Measurements from ENCODE around the gene ELOVL7.
A peak's percentile ranks its signal among the peaks of the same experiment; 100 is the strongest.
"Not testable (repeated sequence)": the region's sequence is repeated elsewhere in the genome, so short reads cannot be mapped to it uniquely, and the experiment has no call there.

The ELOVL7 gene

DNA sequence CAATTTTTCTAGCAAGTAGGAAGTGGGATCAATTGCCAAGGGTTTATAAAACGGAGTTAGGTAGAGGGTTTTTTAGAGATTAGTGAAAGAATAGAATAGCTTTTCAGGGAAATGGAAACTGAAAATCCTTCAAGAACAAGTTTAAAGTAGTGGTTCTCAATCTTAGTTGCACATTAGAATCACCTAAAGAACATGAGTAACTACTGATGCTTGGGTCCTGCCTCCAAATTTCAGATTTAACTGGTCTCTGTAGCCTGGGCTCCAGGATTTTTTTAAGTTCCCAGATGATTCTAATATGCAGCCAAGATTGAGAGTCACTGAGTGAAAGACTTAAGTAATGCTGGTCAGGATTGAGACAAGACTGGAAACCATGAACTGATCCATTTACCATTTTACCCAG, 20.5 kb downstream of the ELOVL7 start:
- no peak for TF ChIP-seq JUND (IDR thresholded peaks at IDR 0.05; ENCODE audit: low read depth)
- in situ Hi-C loops (cut with HindIII; ENCODE audit: low pct_unique_long_range_greater_than_20kb, low sequenced_read_pairs) = no loop called here
- DNase-seq (ENCODE audit: low read depth in 1 of 2, low spot score in 1 of 2) = no peak

DNA sequence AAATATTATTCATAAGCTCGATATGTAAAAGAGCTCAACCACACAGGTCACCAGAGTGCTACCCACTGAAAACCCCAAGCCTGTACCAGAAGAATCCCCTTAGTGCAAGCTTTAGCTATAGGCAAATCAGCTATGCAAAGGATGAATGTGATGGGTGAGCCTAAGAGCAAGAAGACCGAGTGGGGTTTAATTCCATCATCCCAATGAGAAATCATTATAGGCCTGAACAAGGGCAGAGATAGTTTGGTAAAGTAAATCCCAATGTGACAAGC, 21.8 kb downstream of the ELOVL7 start:
- TF ChIP-seq JUND (IDR thresholded peaks at IDR 0.05; ENCODE audit: low read depth) = no peak
- DNase-seq (ENCODE audit: low read depth in 1 of 2, low spot score in 1 of 2) = no peak
- in situ Hi-C loops (cut with HindIII; ENCODE audit: low pct_unique_long_range_greater_than_20kb, low sequenced_read_pairs) = no loop called here

DNA sequence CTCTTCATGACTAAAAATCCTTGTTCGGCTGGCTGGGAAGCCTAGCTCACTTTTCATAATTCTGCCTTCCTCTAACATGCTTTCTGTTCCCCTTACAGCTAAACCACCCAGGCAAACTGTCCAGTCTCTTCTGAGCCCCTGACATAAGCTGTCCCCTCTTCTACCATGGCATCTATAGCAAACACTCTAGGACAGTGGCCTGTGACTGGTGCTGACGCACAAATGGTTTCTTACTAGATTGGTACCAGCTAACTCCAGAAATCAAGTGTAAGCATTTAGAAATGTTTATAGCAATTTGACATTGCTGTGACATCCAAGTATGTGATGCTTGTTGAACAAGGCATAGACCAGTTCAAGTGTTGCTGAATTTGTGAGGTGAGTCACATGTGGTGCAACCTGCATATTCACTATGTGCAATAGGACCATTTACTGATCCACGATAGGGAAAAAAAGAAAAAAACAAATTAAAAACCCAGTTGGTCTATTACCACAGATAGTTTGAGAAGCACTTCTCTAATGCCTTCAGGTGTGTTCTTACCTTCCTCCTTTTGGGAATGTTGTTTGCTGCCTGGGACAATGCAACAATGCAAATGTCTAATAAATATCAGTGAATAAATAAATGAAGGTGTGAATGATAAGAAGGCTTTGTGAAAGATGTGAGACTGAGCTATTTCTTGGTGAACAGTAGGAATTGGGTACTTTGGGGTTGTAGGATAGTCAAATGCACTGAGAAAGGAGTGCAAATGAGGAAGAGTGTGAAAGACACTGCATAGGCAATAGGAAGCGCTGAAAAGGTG, 22.4 kb downstream of the ELOVL7 start:
- TF ChIP-seq JUND (IDR thresholded peaks at IDR 0.05; ENCODE audit: low read depth) = no peak
- DNase-seq (ENCODE audit: low read depth in 1 of 2, low spot score in 1 of 2) = no peak
- in situ Hi-C loops (cut with HindIII; ENCODE audit: low pct_unique_long_range_greater_than_20kb, low sequenced_read_pairs) = no loop called here

DNA sequence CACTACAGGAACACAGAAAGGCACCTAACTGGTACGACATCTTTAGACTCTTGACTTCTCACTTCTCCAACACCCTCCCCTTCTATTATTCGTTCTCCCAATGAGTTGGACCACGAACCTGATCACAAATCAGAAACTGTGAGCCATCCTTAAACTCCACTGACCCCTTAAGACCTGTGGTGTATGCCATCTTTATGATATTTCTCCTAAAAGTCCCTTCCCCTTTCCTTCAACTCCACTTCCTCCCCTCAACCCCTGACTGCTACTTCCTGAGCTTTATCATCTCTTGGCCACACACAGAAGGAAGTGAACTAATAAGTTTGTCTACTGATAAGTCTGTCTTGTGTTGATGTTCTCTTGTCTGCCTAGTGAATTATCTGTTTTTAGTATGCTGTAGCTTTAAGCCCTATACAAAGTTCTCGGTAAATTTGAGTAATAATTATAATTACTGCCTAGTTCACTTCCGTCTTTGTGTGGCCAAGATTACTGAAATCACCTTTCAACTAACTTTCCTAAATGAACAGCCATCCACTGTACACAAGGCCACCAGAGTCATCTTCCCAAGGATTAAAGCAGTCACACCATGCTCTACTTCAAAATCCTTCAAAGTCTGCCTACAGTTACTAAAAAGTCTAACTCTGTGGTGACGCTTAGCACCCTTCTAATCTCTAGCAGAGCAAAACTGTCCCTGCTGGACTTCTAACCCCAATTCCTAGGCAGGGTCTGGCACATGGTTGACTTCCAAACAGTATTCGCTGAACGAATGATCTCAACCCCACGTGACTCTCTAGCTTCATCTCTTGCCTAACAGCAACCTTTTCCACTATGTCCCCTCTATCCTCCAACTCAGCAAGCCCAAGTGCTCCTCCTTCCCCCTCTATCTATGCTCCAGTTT, 23.2 kb downstream of the ELOVL7 start:
- in situ Hi-C loops (cut with HindIII; ENCODE audit: low pct_unique_long_range_greater_than_20kb, low sequenced_read_pairs) = no loop called here
- TF ChIP-seq JUND (IDR thresholded peaks at IDR 0.05; ENCODE audit: low read depth) = no peak
- DNase-seq (ENCODE audit: low read depth in 1 of 2, low spot score in 1 of 2) = no peak

DNA sequence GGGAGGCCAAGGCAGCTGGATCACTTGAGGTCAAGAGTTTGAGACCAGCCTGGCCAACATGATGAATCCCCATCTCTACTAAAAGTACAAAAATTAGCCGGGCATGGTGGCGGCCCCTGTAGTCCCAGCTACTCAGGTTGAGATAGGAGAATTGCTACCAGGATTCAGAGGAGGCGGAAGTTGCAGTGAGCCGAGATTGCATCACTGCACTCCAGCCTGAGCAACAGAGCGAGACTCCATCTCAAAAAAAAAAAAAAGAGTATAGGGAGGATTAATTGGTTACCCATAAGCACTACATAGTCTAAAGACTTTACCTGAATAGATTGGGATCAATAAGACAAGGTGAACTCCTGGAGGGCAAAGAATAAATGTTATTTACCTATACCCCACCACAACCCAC, 27.9 kb downstream of the ELOVL7 start:
- in situ Hi-C loops (cut with HindIII; ENCODE audit: low pct_unique_long_range_greater_than_20kb, low sequenced_read_pairs); DNase-seq (ENCODE audit: low read depth in 1 of 2, low spot score in 1 of 2): not testable (repeated sequence)

DNA sequence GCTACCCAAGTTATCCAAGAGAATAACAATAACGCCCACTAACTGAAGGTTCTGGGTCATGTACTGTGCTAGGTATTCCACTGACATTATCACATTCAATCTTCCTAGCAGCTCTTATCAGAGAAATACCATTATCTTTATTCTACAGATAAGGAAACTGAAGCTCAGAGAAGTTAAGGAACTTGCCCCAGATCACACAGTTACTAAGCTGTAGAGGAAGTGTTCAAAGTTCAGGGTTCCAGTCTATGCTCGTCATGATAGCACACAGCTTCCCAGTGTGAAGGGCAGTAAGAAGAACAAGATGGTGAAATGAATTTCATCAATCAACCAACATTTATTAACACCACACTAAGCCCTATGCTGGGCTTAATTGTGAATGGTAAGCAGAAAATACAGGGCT, 29.6 kb downstream of the ELOVL7 start:
- in situ Hi-C loops (cut with HindIII; ENCODE audit: low pct_unique_long_range_greater_than_20kb, low sequenced_read_pairs) = no loop called here
- no peak for TF ChIP-seq JUND (IDR thresholded peaks at IDR 0.05; ENCODE audit: low read depth)
- no peak for DNase-seq (ENCODE audit: low read depth in 1 of 2, low spot score in 1 of 2)

DNA sequence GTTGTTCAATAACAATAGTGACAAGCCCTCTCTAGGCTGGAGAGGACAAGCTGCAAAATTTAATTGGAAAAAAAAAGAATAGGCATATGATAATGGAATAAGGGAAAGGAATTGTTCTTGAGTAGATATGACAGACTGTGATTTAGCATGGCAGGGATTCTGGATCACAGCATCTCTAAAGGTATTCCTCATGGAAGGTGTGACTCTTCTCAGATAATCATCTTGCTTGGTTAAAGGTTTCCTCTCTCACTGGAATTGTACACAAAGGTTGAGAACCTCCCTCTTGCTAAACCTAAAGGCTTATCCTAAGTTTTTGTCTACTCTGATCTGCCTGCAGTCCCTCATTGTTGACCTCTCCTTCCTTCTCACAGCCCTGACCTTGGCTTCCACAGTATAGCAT, 31.6 kb downstream of the ELOVL7 start:
- no peak for TF ChIP-seq JUND (IDR thresholded peaks at IDR 0.05; ENCODE audit: low read depth)
- in situ Hi-C loops (cut with HindIII; ENCODE audit: low pct_unique_long_range_greater_than_20kb, low sequenced_read_pairs) = no loop called here
- DNase-seq (ENCODE audit: low read depth in 1 of 2, low spot score in 1 of 2) = no peak

DNA sequence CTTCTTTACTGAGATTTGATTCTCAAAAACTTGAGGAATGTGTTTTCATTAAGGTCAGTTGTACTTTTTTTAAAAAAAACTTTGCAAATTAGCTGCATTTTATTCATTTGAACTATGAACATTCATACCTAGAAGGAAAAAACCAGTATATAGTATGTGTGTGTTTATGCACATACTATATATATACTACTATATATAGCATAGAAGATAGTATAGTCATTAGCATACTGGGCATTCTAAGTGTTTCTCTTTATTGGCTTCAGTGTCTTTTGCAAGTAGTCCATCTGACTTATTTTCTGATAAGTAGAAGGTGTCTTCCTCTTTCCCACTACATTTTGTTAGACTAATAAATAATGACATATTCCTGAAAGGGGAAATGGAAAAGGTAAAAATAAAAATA, 33.0 kb downstream of the ELOVL7 start:
- in situ Hi-C loops (cut with HindIII; ENCODE audit: low pct_unique_long_range_greater_than_20kb, low sequenced_read_pairs) = no loop called here
- no peak for TF ChIP-seq JUND (IDR thresholded peaks at IDR 0.05; ENCODE audit: low read depth)
- no peak for DNase-seq (ENCODE audit: low read depth in 1 of 2, low spot score in 1 of 2)

DNA sequence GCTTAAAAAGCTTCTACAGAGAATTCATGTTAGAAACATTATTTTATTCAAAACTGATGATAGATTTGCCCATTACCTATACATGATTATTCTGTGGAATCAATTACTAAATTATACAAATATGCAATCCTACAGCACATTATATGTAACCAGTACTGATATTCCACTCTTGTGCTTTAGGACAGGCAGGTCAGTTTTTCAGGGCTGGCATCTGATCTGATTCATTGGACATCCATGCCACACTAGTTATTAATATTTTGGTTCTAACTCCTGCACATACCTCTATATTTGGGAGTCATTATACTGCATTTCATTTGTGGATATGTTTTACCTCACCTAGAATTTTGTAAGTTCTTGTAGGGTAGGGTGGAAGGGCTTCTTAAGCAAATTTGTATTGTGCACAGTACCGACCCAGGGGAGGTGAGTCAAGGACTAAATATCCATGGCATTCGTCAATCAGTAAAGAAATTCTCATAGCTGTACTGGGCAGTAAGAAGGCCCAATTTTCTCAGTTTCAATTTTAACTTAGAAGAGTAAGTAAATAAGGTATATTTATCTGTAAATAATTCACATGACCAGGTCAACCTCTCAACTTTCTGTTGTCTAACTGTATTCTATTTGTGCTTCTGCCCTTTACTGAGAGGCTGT, 33.5 kb downstream of the ELOVL7 start:
- 0 out of 2 replicates have a peak, but pooled peaks have one; percentile 13 for TF ChIP-seq JUND (IDR thresholded peaks at IDR 0.05; ENCODE audit: low read depth)
- in situ Hi-C loops (cut with HindIII; ENCODE audit: low pct_unique_long_range_greater_than_20kb, low sequenced_read_pairs) = no loop called here
- peak; percentile 20 to 38 for DNase-seq (ENCODE audit: low read depth in 1 of 2, low spot score in 1 of 2)

DNA sequence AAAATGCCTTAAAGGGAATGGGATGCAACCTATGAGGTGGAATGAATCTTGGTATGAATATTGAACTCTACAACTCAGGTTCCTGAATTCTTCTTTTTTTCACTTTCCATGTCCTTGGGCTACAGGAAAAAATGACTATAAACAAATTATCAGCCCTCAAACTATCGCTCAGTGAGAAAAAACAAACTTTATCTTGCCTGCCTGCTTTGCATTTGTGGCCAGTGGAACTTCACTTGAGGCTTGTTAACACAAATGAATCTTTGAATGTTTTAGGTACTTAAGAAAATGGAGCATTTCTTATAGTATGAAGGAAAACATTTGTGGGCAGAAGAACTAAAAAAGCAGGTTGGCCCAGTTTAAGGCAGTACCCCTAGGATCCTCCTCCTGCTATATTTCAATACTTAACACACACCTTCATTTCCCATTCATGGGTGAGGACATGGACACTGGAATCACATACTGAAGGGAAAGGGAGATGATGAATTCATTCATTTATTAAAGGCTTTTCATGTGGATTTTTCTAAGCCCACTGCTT, 34.1 kb downstream of the ELOVL7 start:
- DNase-seq (ENCODE audit: low read depth in 1 of 2, low spot score in 1 of 2) = peak in 1 of 2 experiments; percentile 46
- TF ChIP-seq JUND (IDR thresholded peaks at IDR 0.05; ENCODE audit: low read depth) = no peak
- in situ Hi-C loops (cut with HindIII; ENCODE audit: low pct_unique_long_range_greater_than_20kb, low sequenced_read_pairs) = no loop called here

DNA sequence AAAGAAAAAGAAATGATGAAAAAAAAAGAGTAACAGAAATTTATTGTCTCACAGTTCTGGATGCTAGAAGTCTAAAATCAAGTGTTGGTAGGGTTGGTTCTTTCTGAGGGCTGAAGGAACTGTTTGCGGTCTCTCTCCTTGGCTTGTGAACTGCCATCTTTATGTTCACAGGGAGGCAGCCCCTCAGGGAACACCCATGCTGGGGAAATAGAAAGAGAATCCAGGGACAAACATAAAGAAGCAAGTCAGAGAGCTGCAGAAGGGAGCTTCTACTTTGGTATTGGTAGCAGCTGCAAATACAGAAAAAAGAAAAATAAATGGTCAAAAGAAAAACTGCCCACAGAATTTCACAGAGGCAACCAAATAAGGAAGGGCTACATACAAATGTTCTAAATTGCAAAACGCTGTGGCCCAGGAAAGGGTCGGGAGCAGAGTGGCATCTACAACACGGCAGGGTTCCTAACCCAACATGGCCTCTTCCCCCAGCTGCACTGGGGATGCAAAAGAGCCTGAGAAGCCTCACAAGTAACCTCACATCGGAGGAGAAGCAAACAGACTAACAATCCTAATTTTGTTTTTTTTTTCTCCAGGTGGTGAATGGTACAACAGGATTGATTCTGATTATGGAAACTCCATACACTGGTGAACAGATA, 37.4 kb downstream of the ELOVL7 start:
- in situ Hi-C loops (cut with HindIII; ENCODE audit: low pct_unique_long_range_greater_than_20kb, low sequenced_read_pairs) = no loop called here
- TF ChIP-seq JUND (IDR thresholded peaks at IDR 0.05; ENCODE audit: low read depth) = no peak
- DNase-seq (ENCODE audit: low read depth in 1 of 2, low spot score in 1 of 2) = no peak

DNA sequence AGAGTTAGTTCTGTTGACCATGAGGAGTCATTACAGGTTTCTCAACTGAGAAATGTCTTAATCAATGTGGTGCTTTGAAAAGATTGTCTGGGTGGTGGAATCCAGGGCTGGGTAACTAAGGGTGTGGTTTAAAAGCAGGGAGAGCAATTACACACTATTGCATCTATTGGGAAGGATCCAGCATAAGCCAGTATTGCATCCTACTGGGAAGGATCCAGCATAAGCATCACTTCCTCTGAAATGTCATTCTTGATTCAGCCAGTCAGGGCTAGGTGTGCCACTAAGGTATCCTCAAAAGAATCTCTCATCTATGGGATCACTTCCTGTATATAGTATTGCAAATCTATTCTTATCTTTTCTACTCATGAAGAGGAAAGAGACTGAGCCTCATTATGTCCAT, 38.6 kb downstream of the ELOVL7 start:
- DNase-seq (ENCODE audit: low read depth in 1 of 2, low spot score in 1 of 2) = no peak
- TF ChIP-seq JUND (IDR thresholded peaks at IDR 0.05; ENCODE audit: low read depth) = no peak
- in situ Hi-C loops (cut with HindIII; ENCODE audit: low pct_unique_long_range_greater_than_20kb, low sequenced_read_pairs) = no loop called here
